NCI-H2196 (cell line): ENCODE measurements around the gene RPS6KB2.
"Not testable (repeated sequence)": the region's sequence is repeated elsewhere in the genome, so short reads cannot be mapped to it uniquely, and the experiment has no call there.

Experiments
- DNase-seq: peaks from one replicate; lab custom pipeline; 2025; ENCODE audit not compliant: unreplicated experiment; lab: John Stamatoyannopoulos, UW

Gene RPS6KB2

GRCh38 chr11:67465189-67465510 is 36.9 kb downstream of the RPS6KB2 start:
- no peak for DNase-seq

- not testable (repeated sequence) for DNase-seq
Measured at GRCh38 chr11:67465530-67465929, 37.2 kb downstream of the RPS6KB2 start.

- peak; percentile 19 for DNase-seq
Measured at GRCh38 chr11:67466367-67466766, 38.1 kb downstream of the RPS6KB2 start.

GRCh38 chr11:67466962-67467771 is 38.9 kb downstream of the RPS6KB2 start:
- DNase-seq, result no peak

GRCh38 chr11:67468056-67468455 is 39.8 kb downstream of the RPS6KB2 start:
- peak; percentile 61 for DNase-seq

- DNase-seq, result no peak
Measured at GRCh38 chr11:67468456-67468758, 40.1 kb downstream of the RPS6KB2 start.

- peak; percentile 91 for DNase-seq
Measured at GRCh38 chr11:67468759-67469507, 40.6 kb downstream of the RPS6KB2 start, which contains the start of gene TMEM134. TSS of gene TMEM134 (minus strand) at chr11:67469251. CDS start at chr11:67469192, 59 bp downstream.

GRCh38 chr11:67469508-67469811 is 41.2 kb downstream of the RPS6KB2 start:
- DNase-seq, result no peak

- DNase-seq, result no peak
Measured at GRCh38 chr11:67470337-67471002, 42.2 kb downstream of the RPS6KB2 start.

- DNase-seq, result no peak
Measured at GRCh38 chr11:67472882-67473281, 44.6 kb downstream of the RPS6KB2 start.

- DNase-seq, result not testable (repeated sequence)
Measured at GRCh38 chr11:67476692-67477091, 48.4 kb downstream of the RPS6KB2 start.

- not testable (repeated sequence) for DNase-seq
Measured at GRCh38 chr11:67477344-67478050, 49.2 kb downstream of the RPS6KB2 start.

- no peak for DNase-seq
Measured at GRCh38 chr11:67482275-67482826, 54.1 kb downstream of the RPS6KB2 start.

- peak; percentile 98 for DNase-seq
Measured at GRCh38 chr11:67482827-67483798, 54.8 kb downstream of the RPS6KB2 start, which contains the start of gene AIP. TSS of gene AIP (plus strand) at chr11:67483026. CDS start at chr11:67483159, 133 bp downstream.

- peak; percentile 46 for DNase-seq
Measured at GRCh38 chr11:67483831-67484665, 55.8 kb downstream of the RPS6KB2 start.

GRCh38 chr11:67484847-67485311 is 56.6 kb downstream of the RPS6KB2 start:
- no peak for DNase-seq
